Osteoblast (primary cell): ENCODE results near the gene CD200R1L. TPM values are rescaled to one million over a fixed set of nuclear protein-coding genes. Genes with fewer than 3 reads are reported as not detected.

Experiments
- DNase-seq: peaks from one replicate; pipeline ENCODE4 v3.0.0; 2011; ENCODE audit warnings: low spot score, mixed read lengths; ENCODE audit not compliant: insufficient read length; ENCODE audit errors: missing footprints
- H2AFZ ChIP-seq: 2 replicates; pipeline ENCODE4 v1.6.0; 2011; ENCODE audit warnings: mild to moderate bottlenecking, low read length
- H3K27ac ChIP-seq: 2 replicates; pipeline ENCODE4 v1.5.1; 2011; ENCODE audit warnings: mild to moderate bottlenecking, low read depth, low read length, moderate library complexity
- H3K27me3 ChIP-seq: 2 replicates; pipeline ENCODE4 v1.6.0; 2012; ENCODE audit warnings: mild to moderate bottlenecking, control low read depth, inconsistent platforms, low read length, moderate library complexity; ENCODE audit not compliant: insufficient read depth
- H3K36me3 ChIP-seq: 2 replicates; pipeline ENCODE4 v1.5.1; 2011; ENCODE audit warnings: mild to moderate bottlenecking, low read length, control low read depth, moderate library complexity; ENCODE audit not compliant: insufficient read depth
- H3K4me1 ChIP-seq: 2 replicates; pipeline ENCODE4 v1.5.1; 2011; ENCODE audit warnings: mild to moderate bottlenecking, low read length, control low read depth, moderate library complexity; ENCODE audit not compliant: insufficient read depth
- H3K4me2 ChIP-seq: 2 replicates; pipeline ENCODE4 v1.6.0; 2011; ENCODE audit warnings: mild to moderate bottlenecking, low read length; ENCODE audit not compliant: insufficient read depth
- H3K4me3 ChIP-seq: fragments of 200-600 bp; sonication (generic); 3 replicates; pipeline ENCODE4 v1.5.1; 2012; ENCODE audit warnings: mild to moderate bottlenecking, low read length, inconsistent platforms; ENCODE audit not compliant: insufficient read depth
- H3K79me2 ChIP-seq: 2 replicates; pipeline ENCODE4 v1.6.0; 2012; ENCODE audit warnings: mild to moderate bottlenecking, low read length, control low read depth, inconsistent platforms; ENCODE audit not compliant: insufficient read depth
- H3K9me3 ChIP-seq: 2 replicates; pipeline ENCODE4 v1.5.1; 2011; ENCODE audit warnings: low read depth, low read length, control low read depth
- H4K20me1 ChIP-seq: 2 replicates; pipeline ENCODE4 v1.6.0; 2012; ENCODE audit warnings: mild to moderate bottlenecking, low read length, control low read depth; ENCODE audit not compliant: insufficient read depth
- total RNA-seq: library from RNA; depleted of rRNA; stranded (reverse); fragments of >200 nt; gene quantifications from 2 replicates; pipeline ENCODE4 v1.2.3, GENCODE V29; 2012
- TF ChIP-seq, protein P1 (sequence below): IDR thresholded peaks from 2 replicates; pipeline ENCODE4 v1.5.1; 2011; ENCODE audit warnings: mild to moderate bottlenecking, low read depth, low read length, moderate library complexity; ENCODE audit errors: extremely low read depth

CD200R1L gene
- total RNA-seq, 1 donor, result not detected

GRCh38 chr3:112860898-112861297, 14.2 kb upstream of the CD200R1L start:
- Histone ChIP-seq H3K27ac (no peak overlapping the region), H3K79me2 (no peaks in the 10 kb centered on the region), H3K9me3 (no peaks in the 10 kb centered on the region), H3K4me1 (no peaks in the 10 kb centered on the region), H2AFZ (no peak overlapping the region), H3K27me3 (no peaks in the 10 kb centered on the region), H4K20me1 (no peaks in the 10 kb centered on the region), H3K4me3 (no peak overlapping the region), H3K4me2 (no peak overlapping the region), H3K36me3 (no peaks in the 10 kb centered on the region)
- no peak for DNase-seq
- TF ChIP-seq, protein P1, sequence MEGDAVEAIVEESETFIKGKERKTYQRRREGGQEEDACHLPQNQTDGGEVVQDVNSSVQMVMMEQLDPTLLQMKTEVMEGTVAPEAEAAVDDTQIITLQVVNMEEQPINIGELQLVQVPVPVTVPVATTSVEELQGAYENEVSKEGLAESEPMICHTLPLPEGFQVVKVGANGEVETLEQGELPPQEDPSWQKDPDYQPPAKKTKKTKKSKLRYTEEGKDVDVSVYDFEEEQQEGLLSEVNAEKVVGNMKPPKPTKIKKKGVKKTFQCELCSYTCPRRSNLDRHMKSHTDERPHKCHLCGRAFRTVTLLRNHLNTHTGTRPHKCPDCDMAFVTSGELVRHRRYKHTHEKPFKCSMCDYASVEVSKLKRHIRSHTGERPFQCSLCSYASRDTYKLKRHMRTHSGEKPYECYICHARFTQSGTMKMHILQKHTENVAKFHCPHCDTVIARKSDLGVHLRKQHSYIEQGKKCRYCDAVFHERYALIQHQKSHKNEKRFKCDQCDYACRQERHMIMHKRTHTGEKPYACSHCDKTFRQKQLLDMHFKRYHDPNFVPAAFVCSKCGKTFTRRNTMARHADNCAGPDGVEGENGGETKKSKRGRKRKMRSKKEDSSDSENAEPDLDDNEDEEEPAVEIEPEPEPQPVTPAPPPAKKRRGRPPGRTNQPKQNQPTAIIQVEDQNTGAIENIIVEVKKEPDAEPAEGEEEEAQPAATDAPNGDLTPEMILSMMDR, result no peak

- no peak overlapping the region for H3K4me2 ChIP-seq
- no peaks in the 10 kb centered on the region for H3K9me3 ChIP-seq
- no peaks in the 10 kb centered on the region for H3K27me3 ChIP-seq
- no peaks in the 10 kb centered on the region for H3K79me2 ChIP-seq
- H3K4me1 ChIP-seq, result no peaks in the 10 kb centered on the region
- no peaks in the 10 kb centered on the region for H4K20me1 ChIP-seq
- peak; percentile 53 for DNase-seq
- no peaks in the 10 kb centered on the region for H3K36me3 ChIP-seq
- TF ChIP-seq, protein P1, result no peak
- no peak overlapping the region for H2AFZ ChIP-seq
- H3K27ac ChIP-seq, result no peak overlapping the region
- no peak overlapping the region for H3K4me3 ChIP-seq
Measured at GRCh38 chr3:112858410-112859069, 11.9 kb upstream of the CD200R1L start.

DNA sequence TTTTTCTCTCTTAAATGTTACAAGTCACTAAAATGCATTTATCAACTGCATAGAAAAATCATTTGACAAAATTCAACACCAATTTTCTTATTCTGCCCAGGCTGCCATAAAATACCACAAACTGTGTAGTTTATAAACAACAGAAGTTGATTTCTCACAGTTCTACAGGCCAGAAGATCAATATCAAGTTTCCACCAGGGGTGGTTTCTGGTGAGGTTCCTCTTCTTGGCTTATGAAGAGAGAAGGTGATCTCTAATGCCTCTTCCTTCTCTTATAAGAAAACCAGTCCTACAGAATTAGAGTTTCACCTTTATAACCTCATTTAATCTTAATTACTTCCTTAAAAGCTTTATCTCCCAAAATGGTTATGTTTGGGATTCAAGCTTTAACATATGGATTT, 10.9 kb upstream of the CD200R1L start:
- TF ChIP-seq, protein P1, result no peak
- Histone ChIP-seq H3K9me3 (no peaks in the 10 kb centered on the region), H3K4me3 (no peak overlapping the region), H2AFZ (no peak overlapping the region), H3K79me2 (no peaks in the 10 kb centered on the region), H3K4me2 (no peak overlapping the region), H4K20me1 (no peaks in the 10 kb centered on the region), H3K27ac (no peak overlapping the region), H3K36me3 (no peaks in the 10 kb centered on the region), H3K4me1 (no peaks in the 10 kb centered on the region), H3K27me3 (no peaks in the 10 kb centered on the region)
- no peak for DNase-seq

- Histone ChIP-seq H3K9me3 (no peaks in the 10 kb centered on the region), H3K36me3 (no peaks in the 10 kb centered on the region), H4K20me1 (no peaks in the 10 kb centered on the region), H3K27ac (no peak overlapping the region), H3K4me2 (no peak overlapping the region), H3K79me2 (no peaks in the 10 kb centered on the region), H3K4me3 (no peak overlapping the region), H3K4me1 (no peaks in the 10 kb centered on the region), H2AFZ (no peak overlapping the region), H3K27me3 (no peaks in the 10 kb centered on the region)
- TF ChIP-seq, protein P1, result no peak
- DNase-seq, result no peak
Measured at GRCh38 chr3:112856537-112856936, 9.9 kb upstream of the CD200R1L start.
